SK-N-SH (cell line): ENCODE results near the gene HBP1. TPM values are rescaled to one million over a fixed set of nuclear protein-coding genes. Genes with fewer than 3 reads are reported as not detected.

ENCODE experiments used
- CTCF ChIA-PET: fragments of 300-600, 350-600 bp; formaldehyde crosslinking; extraction: SDS; loops from one replicate; lab custom pipeline; 2021; lab: Yijun Ruan, JAX
- POLR2A ChIA-PET: fragments of 350-600 bp; sonication (Branson Sonifier 250); formaldehyde crosslinking; extraction: SDS; loops from one replicate; lab custom pipeline; 2020; ENCODE audit warnings: antibody characterized with exemption, inconsistent platforms; lab: Yijun Ruan, JAX
- DNase-seq: peaks from one replicate; pipeline ENCODE4 v3.0.0; 2012
- H2AFZ ChIP-seq: fragments of 200-600 bp; sonication (generic); 2 replicates; pipeline ENCODE4 v1.8.1; 2016; ENCODE audit warnings: antibody characterized with exemption, mild to moderate bottlenecking, low read depth
- H3F3A ChIP-seq: fragments of 200-600 bp; sonication (generic); replicated peaks from 2 replicates; pipeline ENCODE3; 2016; ENCODE audit warnings: antibody characterized with exemption, mild to moderate bottlenecking; ENCODE audit not compliant: insufficient read depth
- H3K27ac ChIP-seq, 2 experiments: fragments of 200-500 bp in 1 of 2; fragments of 200-600 bp in 1 of 2; sonication (Bioruptor generic) in 1 of 2; sonication (generic), shearing (Covaris generic) in 1 of 2; 2 replicates each; pipeline versions ENCODE4 v1.5.1 to v1.6.1; 2014 to 2016; ENCODE audit warnings: low read depth in 2 of 2, inconsistent platforms in 1 of 2, low read length in 1 of 2, mild to moderate bottlenecking in 1 of 2, mixed read lengths in 1 of 2
- H3K27me3 ChIP-seq: fragments of 200-600 bp; sonication (generic), shearing (Covaris generic); 2 replicates; pipeline ENCODE4 v1.6.1; 2016; ENCODE audit warnings: mixed run types; ENCODE audit not compliant: insufficient read depth
- H3K36me3 ChIP-seq, 2 experiments: fragments of 200-500 bp in 1 of 2; fragments of 200-600 bp in 1 of 2; sonication (Bioruptor generic) in 1 of 2; sonication (generic) in 1 of 2; replicated peaks in 1 of 2; 2 replicates each; pipeline versions ENCODE3 to v1.5.1; 2014 to 2016; ENCODE audit warnings: low read length in 1 of 2, mild to moderate bottlenecking in 1 of 2; ENCODE audit not compliant: insufficient read depth in 2 of 2, control insufficient read depth in 1 of 2
- H3K4me1 ChIP-seq, 2 experiments: fragments of 200-500 bp in 1 of 2; fragments of 200-600 bp in 1 of 2; sonication (Bioruptor generic) in 1 of 2; sonication (generic), shearing (Covaris generic) in 1 of 2; 2 replicates each; pipeline versions ENCODE4 v1.5.1 to v1.6.1; 2014 to 2016; ENCODE audit warnings: low read depth in 1 of 2, low read length in 1 of 2, mixed run types in 1 of 2; ENCODE audit not compliant: insufficient read depth in 2 of 2, control insufficient read depth in 1 of 2
- H3K4me2 ChIP-seq: fragments of 200-600 bp; sonication (generic), shearing (Covaris generic); 2 replicates; pipeline ENCODE4 v1.6.1; 2017; ENCODE audit warnings: mixed run types
- H3K4me3 ChIP-seq, 2 experiments: fragments of 200-500 bp in 1 of 2; fragments of 200-600 bp in 1 of 2; sonication (Bioruptor generic) in 1 of 2; sonication (generic), shearing (Covaris generic) in 1 of 2; 2 replicates each; pipeline versions ENCODE4 v1.5.1 to v1.8.1; 2014 to 2016; ENCODE audit warnings: low read depth in 2 of 2, inconsistent platforms in 1 of 2, low read length in 1 of 2, mild to moderate bottlenecking in 1 of 2, mixed read lengths in 1 of 2, moderate library complexity in 1 of 2
- H3K79me2 ChIP-seq: fragments of 200-600 bp; sonication (generic); 2 replicates; pipeline ENCODE4 v1.8.1; 2017; ENCODE audit warnings: mild to moderate bottlenecking; ENCODE audit not compliant: insufficient read depth
- H3K9ac ChIP-seq: fragments of 200-600 bp; sonication (generic); 2 replicates; pipeline ENCODE4 v1.6.1; 2017; ENCODE audit warnings: mixed run types
- H3K9me2 ChIP-seq: fragments of 200-600 bp; sonication (generic); 2 replicates; pipeline ENCODE4 v1.6.1; 2017; ENCODE audit warnings: mixed run types
- H3K9me3 ChIP-seq: fragments of 200-600 bp; sonication (generic); 2 replicates; pipeline ENCODE4 v1.6.1; 2017; ENCODE audit warnings: mixed run types, mild to moderate bottlenecking, moderate library complexity
- H4K20me1 ChIP-seq: fragments of 200-600 bp; sonication (generic); 2 replicates; pipeline ENCODE4 v1.6.1; 2017; ENCODE audit warnings: mild to moderate bottlenecking, mixed run types; ENCODE audit not compliant: insufficient read depth
- CHD2 ChIP-seq: fragments of 150-350 bp; IDR thresholded peaks from 2 replicates; pipeline ENCODE4 v1.6.1; 2018; ENCODE audit warnings: low read length; ENCODE audit not compliant: partially characterized antibody
- CTCF ChIP-seq: fragments of 200-600 bp; sonication (generic); IDR thresholded peaks from 2 replicates; pipeline ENCODE4 v1.6.1; 2017; ENCODE audit warnings: antibody characterized with exemption, mild to moderate bottlenecking, moderate library complexity
- ELF1 ChIP-seq: IDR thresholded peaks from 2 replicates; pipeline ENCODE4 v1.4.0; 2012
- FOSL2 ChIP-seq: IDR thresholded peaks from 2 replicates; pipeline ENCODE4 v1.4.0; 2012; ENCODE audit warnings: low read depth, mild to moderate bottlenecking, moderate library complexity, borderline replicate concordance
- FOXJ3 ChIP-seq: sonication (generic); formaldehyde crosslinking; IDR thresholded peaks from 2 replicates; pipeline ENCODE4 v1.5.1; 2020; ENCODE audit warnings: mild to moderate bottlenecking, missing genetic modification reagents
- FOXM1 ChIP-seq: IDR thresholded peaks from 2 replicates; pipeline ENCODE4 v1.4.0; 2012; ENCODE audit warnings: low read depth, mild to moderate bottlenecking
- GABPA ChIP-seq: IDR thresholded peaks from 2 replicates; pipeline ENCODE4 v1.4.0; 2012; ENCODE audit warnings: low read depth, mild to moderate bottlenecking
- GATA2 ChIP-seq: sonication (generic); formaldehyde crosslinking; IDR thresholded peaks from 2 replicates; pipeline ENCODE4 v1.5.0; 2020; ENCODE audit warnings: mild to moderate bottlenecking, missing genetic modification reagents
- MAX ChIP-seq: IDR thresholded peaks from 2 replicates; pipeline ENCODE4 v1.4.0; 2012; ENCODE audit warnings: low read depth
- NFIC ChIP-seq: IDR thresholded peaks from 2 replicates; pipeline ENCODE4 v1.4.0; 2012; ENCODE audit warnings: borderline replicate concordance
- POLR2AphosphoS5 ChIP-seq: IDR thresholded peaks from 2 replicates; pipeline ENCODE4 v1.6.1; 2012; ENCODE audit warnings: low read depth, low read length
- RAD21 ChIP-seq: IDR thresholded peaks from 2 replicates; pipeline ENCODE4 v1.6.1; 2012; ENCODE audit warnings: mild to moderate bottlenecking, low read length
- RCOR1 ChIP-seq: fragments of 150-350 bp; IDR thresholded peaks from 2 replicates; pipeline ENCODE4 v1.6.1; 2017; ENCODE audit warnings: antibody characterized with exemption, low read length
- RFX5 ChIP-seq: IDR thresholded peaks from 2 replicates; pipeline ENCODE4 v1.6.1; 2012; ENCODE audit warnings: mild to moderate bottlenecking, improper control_type of control experiment, low read length
- SIN3A ChIP-seq: IDR thresholded peaks from 2 replicates; pipeline ENCODE4 v1.6.1; 2012; ENCODE audit warnings: low read depth, mild to moderate bottlenecking, low read length, moderate library complexity, borderline replicate concordance
- SMC3 ChIP-seq: IDR thresholded peaks from 2 replicates; pipeline ENCODE4 v1.6.1; 2012; ENCODE audit warnings: low read depth, low read length, improper control_type of control experiment
- TAF1 ChIP-seq: IDR thresholded peaks from 2 replicates; pipeline ENCODE4 v1.6.1; 2012; ENCODE audit warnings: low read depth, mild to moderate bottlenecking, low read length, moderate library complexity, borderline replicate concordance
- USF2 ChIP-seq: fragments of 150-350 bp; IDR thresholded peaks from 2 replicates; pipeline ENCODE4 v1.6.1; 2017; ENCODE audit warnings: antibody characterized with exemption, low read length, low read depth, borderline replicate concordance
- ZBTB33 ChIP-seq: IDR thresholded peaks from 2 replicates; pipeline ENCODE4 v1.4.0; 2012; ENCODE audit warnings: low read depth, borderline replicate concordance
- WGBS: methylation state at CpG from one replicate; pipeline ENCODE4 v1.1.6; 2017; ENCODE audit warnings: low lambda C conversion rate; 5-methylcytosine and 5-hydroxymethylcytosine counted together
- polyA plus RNA-seq, 3 experiments: library from polyadenylated mRNA; depleted of rRNA; stranded (reverse); fragments of >200 nt; gene quantifications; 2 replicates each; pipeline ENCODE4 v1.2.3, GENCODE V29; 2012

The HBP1 gene
- polyA plus RNA-seq, 1 of the 3 experiments (the other 2 are of a cell fraction) = 27.2 TPM

DNA sequence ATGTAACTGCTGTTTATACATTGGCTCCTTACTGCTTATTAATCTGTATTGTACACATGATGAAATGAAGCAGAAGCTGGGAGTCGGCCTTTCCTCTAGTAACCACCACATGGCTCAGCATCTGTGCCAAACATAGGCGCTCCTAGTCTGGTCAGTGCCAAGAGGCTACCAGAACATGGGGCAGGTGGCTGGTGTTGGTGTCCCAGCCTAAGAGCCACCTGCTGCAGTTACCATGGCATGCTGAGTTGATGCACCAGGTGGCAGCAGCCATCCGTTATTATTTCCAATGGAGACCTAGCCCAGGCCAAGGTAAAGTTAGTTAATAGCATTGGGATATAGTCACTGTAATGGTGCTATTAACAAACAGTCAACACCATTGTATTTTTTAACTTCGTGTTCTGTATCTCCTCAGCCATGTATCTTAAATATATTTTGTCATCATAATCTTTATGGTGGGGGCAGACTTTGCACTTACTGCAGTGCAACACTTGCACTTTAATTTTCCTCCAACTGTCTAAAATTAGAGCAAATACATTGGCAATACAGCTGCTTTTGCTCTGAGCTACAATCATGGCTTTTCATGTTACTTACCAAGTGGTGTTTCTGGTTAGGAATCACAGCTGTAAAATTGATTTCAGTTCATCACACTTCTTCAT, 33.1 kb downstream of the HBP1 start:
- POLR2A ChIA-PET = interaction anchor here (0.7 kb wide), 1 partner anchor 33 kb away, joined by 3 read pairs; no protein-coding TSS in a partner anchor
- H3K4me1 ChIP-seq = no peaks in the 10 kb centered on the region; a peak in 1 of 4 replicates
- no peaks in the 10 kb centered on the region for H3K79me2 ChIP-seq
- no peaks in the 10 kb centered on the region for H3K9me2 ChIP-seq
- 0 out of 4 replicates have a peak overlapping the region, but pooled peaks of 1 of the 2 experiments have one; percentile 34 for H3K27ac ChIP-seq
- DNase-seq = peak; percentile 64
- no peak overlapping the region for H3K9ac ChIP-seq
- no peak overlapping the region for H3K4me2 ChIP-seq
- H2AFZ ChIP-seq = no peak overlapping the region
- H3K9me3 ChIP-seq = no peaks in the 10 kb centered on the region
- CTCF ChIA-PET = interaction anchor here (0.6 to 6.3 kb wide), 25 partner anchors 8 to 673 kb away, joined by 3 to 28 read pairs (median 3); partner anchors contain the start of genes CBLL1, COG5 and DUS4L
- no peak overlapping the region for H3K4me3 ChIP-seq
- no peaks in the 10 kb centered on the region for H3K27me3 ChIP-seq
- peak; percentile 82 for TF ChIP-seq SMC3
- TF ChIP-seq CTCF = peak; percentile 72
- no peak for TF ChIP-seq CHD2
- no peak for TF ChIP-seq RCOR1
- TF ChIP-seq POLR2AphosphoS5 = 0 out of 2 replicates have a peak, but pooled peaks have one; percentile 21
- TF ChIP-seq RAD21 = peak; percentile 89
- no peak for TF ChIP-seq FOSL2
- H3K36me3 ChIP-seq = peaks cover 85 to 89% of the 10 kb centered on the region in 2 experiments
- H3F3A ChIP-seq = peaks cover 15% of the 10 kb centered on the region
- WGBS = 80% methylated on average over 4 of the region's 4 CpGs
- H4K20me1 ChIP-seq = no peaks in the 10 kb centered on the region

GRCh38 chr7:107203607-107204006, 34.8 kb downstream of the HBP1 start:
- H3K9me3 ChIP-seq = no peaks in the 10 kb centered on the region
- CTCF ChIA-PET = interaction anchor here (0.7 to 6.3 kb wide), 14 partner anchors 8 to 671 kb away, joined by 3 to 28 read pairs (median 4); no protein-coding TSS in a partner anchor
- peaks cover 69 to 88% of the 10 kb centered on the region in 2 experiments for H3K36me3 ChIP-seq
- H3K9me2 ChIP-seq = no peaks in the 10 kb centered on the region
- H4K20me1 ChIP-seq = no peaks in the 10 kb centered on the region
- no peak for DNase-seq
- peaks cover 0 to 12% of the 10 kb centered on the region in 2 experiments; a peak in 2 of 4 replicates for H3K4me1 ChIP-seq
- H3K27ac ChIP-seq = no peak overlapping the region; a peak in 1 of 4 replicates
- H2AFZ ChIP-seq = no peak overlapping the region
- no peaks in the 10 kb centered on the region for H3K27me3 ChIP-seq
- H3F3A ChIP-seq = peaks cover 15% of the 10 kb centered on the region
- no peaks in the 10 kb centered on the region for H3K79me2 ChIP-seq
- H3K4me2 ChIP-seq = no peak overlapping the region
- H3K4me3 ChIP-seq = no peak overlapping the region
- 95% methylated on average over 7 of the region's 7 CpGs for WGBS
- no peak overlapping the region for H3K9ac ChIP-seq
- POLR2A ChIA-PET = no interaction called here
- TF ChIP-seq FOXJ3 (CRISPR knock-in tag) (no peak), CTCF (no peak), SIN3A (no peak), GATA2 (CRISPR knock-in tag) (no peak), NFIC (no peak), ZBTB33 (no peak), RAD21 (no peak), USF2 (no peak), TAF1 (no peak), GABPA (no peak), MAX (no peak), FOXM1 (no peak), CHD2 (no peak), RFX5 (no peak), ELF1 (no peak)
